Right lobe of liver (tissue), 4 donors: ENCODE data around the gene LARP6.

Source experiments
- POLR2A ChIP-seq: fragments of 450-650 bp; IDR thresholded peaks from one replicate; pipeline ENCODE4 v1.6.1; 2017; ENCODE audit warnings: antibody characterized with exemption, mild to moderate bottlenecking
- TF ChIP-seq, protein P1 (sequence below), 4 donors: fragments of 200-600 bp in 3 of 4; fragments of 450-650 bp in 1 of 4; IDR thresholded peaks; one replicate each; pipeline versions ENCODE4 v1.5.1 to v1.8.0; 2016 to 2022; ENCODE audit warnings: antibody characterized with exemption in 4 of 4, mild to moderate bottlenecking in 2 of 4
- donor health status: DM: no; HTN: no; CAD: no.
- donor health status: DM: no; HTN: no; CAD: no.
- donor health status: DM: no; HTN: yes; CAD: no.

- TF ChIP-seq, protein P1, sequence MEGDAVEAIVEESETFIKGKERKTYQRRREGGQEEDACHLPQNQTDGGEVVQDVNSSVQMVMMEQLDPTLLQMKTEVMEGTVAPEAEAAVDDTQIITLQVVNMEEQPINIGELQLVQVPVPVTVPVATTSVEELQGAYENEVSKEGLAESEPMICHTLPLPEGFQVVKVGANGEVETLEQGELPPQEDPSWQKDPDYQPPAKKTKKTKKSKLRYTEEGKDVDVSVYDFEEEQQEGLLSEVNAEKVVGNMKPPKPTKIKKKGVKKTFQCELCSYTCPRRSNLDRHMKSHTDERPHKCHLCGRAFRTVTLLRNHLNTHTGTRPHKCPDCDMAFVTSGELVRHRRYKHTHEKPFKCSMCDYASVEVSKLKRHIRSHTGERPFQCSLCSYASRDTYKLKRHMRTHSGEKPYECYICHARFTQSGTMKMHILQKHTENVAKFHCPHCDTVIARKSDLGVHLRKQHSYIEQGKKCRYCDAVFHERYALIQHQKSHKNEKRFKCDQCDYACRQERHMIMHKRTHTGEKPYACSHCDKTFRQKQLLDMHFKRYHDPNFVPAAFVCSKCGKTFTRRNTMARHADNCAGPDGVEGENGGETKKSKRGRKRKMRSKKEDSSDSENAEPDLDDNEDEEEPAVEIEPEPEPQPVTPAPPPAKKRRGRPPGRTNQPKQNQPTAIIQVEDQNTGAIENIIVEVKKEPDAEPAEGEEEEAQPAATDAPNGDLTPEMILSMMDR (IDR thresholded peaks at IDR 0.05) = no peak
- TF ChIP-seq POLR2A = no peak
Measured at GRCh38 chr15:70859998-70860397, 6.0 kb upstream of the LARP6 start.
